Activated gamma-delta T cell (primary cell): ENCODE results near the gene HAUS8.
"Not testable (repeated sequence)": the region's sequence is repeated elsewhere in the genome, so short reads cannot be mapped to it uniquely, and the experiment has no call there.

ENCODE experiments used
- DNase-seq: peaks from one replicate; lab custom pipeline; 2025; lab: John Stamatoyannopoulos, UW

The HAUS8 gene

GRCh38 chr19:17101686-17102628 lies 26.7 kb upstream of the HAUS8 start:
- no peak for DNase-seq

GRCh38 chr19:17098326-17098725 lies 23.1 kb upstream of the HAUS8 start:
- no peak for DNase-seq

- no peak for DNase-seq
Observed at GRCh38 chr19:17097593-17098126, 22.4 kb upstream of the HAUS8 start.

- DNase-seq, result no peak
Observed at GRCh38 chr19:17095141-17095919, 20.1 kb upstream of the HAUS8 start.

GRCh38 chr19:17094694-17095093 lies 19.4 kb upstream of the HAUS8 start:
- not testable (repeated sequence) for DNase-seq

- no peak for DNase-seq
Observed at GRCh38 chr19:17092696-17093095, 17.4 kb upstream of the HAUS8 start.

- DNase-seq, result no peak
Observed at GRCh38 chr19:17091758-17092333, 16.6 kb upstream of the HAUS8 start.

GRCh38 chr19:17090583-17090982 lies 15.3 kb upstream of the HAUS8 start:
- no peak for DNase-seq

- no peak for DNase-seq
Observed at GRCh38 chr19:17088552-17088951, 13.3 kb upstream of the HAUS8 start.

GRCh38 chr19:17086834-17087233 lies 11.6 kb upstream of the HAUS8 start:
- no peak for DNase-seq

- no peak for DNase-seq
Observed at GRCh38 chr19:17086120-17086519, 10.9 kb upstream of the HAUS8 start.

- DNase-seq, result no peak
Observed at GRCh38 chr19:17081672-17082630, 6.7 kb upstream of the HAUS8 start.

- no peak for DNase-seq
Observed at GRCh38 chr19:17080440-17080801, 5.2 kb upstream of the HAUS8 start.

GRCh38 chr19:17079710-17080439 lies 4.6 kb upstream of the HAUS8 start:
- DNase-seq, result no peak

GRCh38 chr19:17078920-17079709 lies 3.9 kb upstream of the HAUS8 start:
- DNase-seq, result no peak

- DNase-seq, result no peak
Observed at GRCh38 chr19:17078036-17078919, 3.0 kb upstream of the HAUS8 start.

- DNase-seq, result no peak
Observed at GRCh38 chr19:17077447-17078028, 2.3 kb upstream of the HAUS8 start.

GRCh38 chr19:17076543-17076991 lies 1.3 kb upstream of the HAUS8 start:
- no peak for DNase-seq
